Activated CD4-positive, alpha-beta T cell treated with anti-CD3 and anti-CD28 coated beads for 48 hours (primary cell): ENCODE data around the gene ZCCHC3.
A peak's percentile ranks its signal among the peaks of the same experiment; 100 is the strongest.
"Not testable (repeated sequence)": the region's sequence is repeated elsewhere in the genome, so short reads cannot be mapped to it uniquely, and the experiment has no call there.

Source experiments
- DNase-seq: peaks from one replicate; pipeline ENCODE4 v3.0.0-alpha.2; 2020

ZCCHC3 gene

GRCh38 chr20:297098-297924 lies at the start of gene ZCCHC3:
ZCCHC3 (plus strand) TSS chr20:297570; CDS start chr20:297587, 17 bp downstream.
- DNase-seq: peak; percentile 89

- DNase-seq: no peak
Observed at GRCh38 chr20:251354-251753, 46.0 kb upstream of the ZCCHC3 start.

- no peak for DNase-seq
Observed at GRCh38 chr20:252801-253200, 44.6 kb upstream of the ZCCHC3 start.

GRCh38 chr20:253447-253846 lies 43.9 kb upstream of the ZCCHC3 start:
- DNase-seq: not testable (repeated sequence)

- DNase-seq: no peak
Observed at GRCh38 chr20:257419-257818, 40.0 kb upstream of the ZCCHC3 start, which contains the start of gene DEFB132. DEFB132 (plus strand) TSS chr20:257724; CDS start chr20:257779, 55 bp downstream.

GRCh38 chr20:258269-258858 lies 39.0 kb upstream of the ZCCHC3 start:
- peak; percentile 6 for DNase-seq

GRCh38 chr20:258963-259362 lies 38.4 kb upstream of the ZCCHC3 start:
- DNase-seq: peak; percentile 15

- no peak for DNase-seq
Observed at GRCh38 chr20:259981-260380, 37.4 kb upstream of the ZCCHC3 start.

- no peak for DNase-seq
Observed at GRCh38 chr20:263701-264100, 33.7 kb upstream of the ZCCHC3 start.

GRCh38 chr20:266596-267562 lies 30.5 kb upstream of the ZCCHC3 start:
- peak; percentile 95 for DNase-seq

- DNase-seq: no peak
Observed at GRCh38 chr20:270517-270916, 26.9 kb upstream of the ZCCHC3 start.

GRCh38 chr20:271069-271468 lies 26.3 kb upstream of the ZCCHC3 start:
- DNase-seq: no peak

- no peak for DNase-seq
Observed at GRCh38 chr20:271528-271927, 25.8 kb upstream of the ZCCHC3 start.

- no peak for DNase-seq
Observed at GRCh38 chr20:272718-273117, 24.7 kb upstream of the ZCCHC3 start.

- DNase-seq: no peak
Observed at GRCh38 chr20:273884-274283, 23.5 kb upstream of the ZCCHC3 start.

GRCh38 chr20:275791-276190 lies 21.6 kb upstream of the ZCCHC3 start:
- DNase-seq: no peak

GRCh38 chr20:276620-277495 lies 20.5 kb upstream of the ZCCHC3 start:
- DNase-seq: no peak

- no peak for DNase-seq
Observed at GRCh38 chr20:277496-277781, 19.9 kb upstream of the ZCCHC3 start.

- no peak for DNase-seq
Observed at GRCh38 chr20:278181-278580, 19.2 kb upstream of the ZCCHC3 start.

- no peak for DNase-seq
Observed at GRCh38 chr20:278607-279571, 18.5 kb upstream of the ZCCHC3 start.

GRCh38 chr20:284172-284571 lies 13.2 kb upstream of the ZCCHC3 start:
- no peak for DNase-seq
